GM18907 (cell line): ENCODE results near the gene RMI2.

Source experiments
- ATAC-seq: cut with Tn5 transposase; IDR thresholded peaks from one replicate; pipeline ENCODE4 v1.9.1; 2021; ENCODE audit warnings: mild to moderate bottlenecking, moderate library complexity; ENCODE audit not compliant: unreplicated experiment

Gene RMI2

DNA sequence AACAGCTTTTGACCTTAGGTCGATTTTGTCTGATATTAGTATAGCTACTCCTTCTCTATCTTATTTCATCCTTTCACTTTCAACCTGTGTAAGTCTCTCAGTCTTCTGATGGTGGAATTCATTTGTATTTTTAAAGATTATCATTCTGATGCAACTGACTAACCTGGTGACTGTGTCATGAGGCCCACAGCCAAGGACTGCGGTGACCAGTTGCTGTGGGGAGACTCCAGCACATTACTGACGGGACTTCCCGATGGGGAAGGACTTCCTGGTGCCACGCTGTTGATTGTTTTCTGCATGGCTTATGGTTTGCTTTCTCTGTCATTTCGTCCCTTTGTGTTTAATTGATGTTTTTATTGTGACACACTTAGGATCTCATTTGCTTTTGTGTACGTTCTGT lies 34.2 kb downstream of the RMI2 start:
- peak; percentile 78 for ATAC-seq

DNA sequence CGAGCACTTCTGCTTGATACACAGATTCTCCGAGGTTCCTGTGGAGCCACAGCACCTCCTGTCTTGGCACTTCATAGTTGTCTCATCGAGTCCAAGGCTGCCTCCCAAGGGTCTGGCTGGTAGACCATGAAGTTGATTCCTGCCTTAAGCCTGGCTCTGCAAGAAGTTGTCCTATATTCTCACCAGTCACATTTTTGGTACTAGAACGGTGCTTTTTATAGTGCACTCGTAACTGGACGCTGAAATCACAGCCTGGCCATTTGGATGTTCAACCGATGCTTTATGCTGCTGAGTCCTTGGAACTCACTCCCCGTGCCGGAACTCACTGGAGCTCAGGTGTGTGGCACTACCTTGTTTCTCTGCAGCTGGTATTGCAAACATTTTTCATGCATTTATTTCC lies 35.6 kb downstream of the RMI2 start:
- ATAC-seq: no peak

GRCh38 chr16:11383481-11384183 lies 38.4 kb downstream of the RMI2 start:
- no peak for ATAC-seq

DNA sequence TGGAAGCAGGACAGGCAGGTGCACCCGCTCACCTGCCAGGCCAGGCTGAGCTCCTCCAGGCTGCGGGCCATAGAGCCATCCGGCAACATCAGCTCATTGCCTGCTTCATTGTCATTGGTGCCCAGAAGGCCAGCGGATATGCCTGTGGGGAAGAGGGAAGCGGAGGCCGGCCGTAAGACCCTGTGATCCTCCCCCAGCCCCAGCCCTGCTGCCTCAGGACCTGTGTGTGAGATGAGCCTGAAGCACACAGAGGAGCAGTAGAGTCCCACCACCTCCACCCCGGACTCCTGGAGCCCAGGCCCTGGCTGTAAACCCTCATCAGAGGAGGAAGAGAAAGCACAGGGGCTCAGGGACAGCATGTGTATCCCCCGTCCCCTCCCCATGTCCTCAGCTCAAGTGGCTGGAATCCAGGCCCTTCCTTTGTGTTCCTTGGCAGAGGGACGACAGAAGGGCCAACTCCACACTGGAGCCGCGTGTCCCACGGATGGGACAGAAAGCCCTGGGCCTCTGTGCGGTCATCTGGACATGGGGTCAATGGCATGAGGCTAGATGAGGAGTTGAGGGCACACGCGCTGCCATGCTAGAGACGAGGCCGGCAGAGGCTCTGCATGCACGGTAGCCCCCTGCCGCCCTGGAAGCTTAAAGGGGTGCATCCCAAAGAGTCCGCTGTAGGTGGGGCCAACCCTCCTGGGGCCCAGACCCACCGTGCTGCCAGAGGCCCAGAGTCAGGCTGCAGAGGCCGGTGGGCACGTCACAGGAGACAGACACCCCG lies 39.1 kb downstream of the RMI2 start:
- ATAC-seq: no peak

DNA sequence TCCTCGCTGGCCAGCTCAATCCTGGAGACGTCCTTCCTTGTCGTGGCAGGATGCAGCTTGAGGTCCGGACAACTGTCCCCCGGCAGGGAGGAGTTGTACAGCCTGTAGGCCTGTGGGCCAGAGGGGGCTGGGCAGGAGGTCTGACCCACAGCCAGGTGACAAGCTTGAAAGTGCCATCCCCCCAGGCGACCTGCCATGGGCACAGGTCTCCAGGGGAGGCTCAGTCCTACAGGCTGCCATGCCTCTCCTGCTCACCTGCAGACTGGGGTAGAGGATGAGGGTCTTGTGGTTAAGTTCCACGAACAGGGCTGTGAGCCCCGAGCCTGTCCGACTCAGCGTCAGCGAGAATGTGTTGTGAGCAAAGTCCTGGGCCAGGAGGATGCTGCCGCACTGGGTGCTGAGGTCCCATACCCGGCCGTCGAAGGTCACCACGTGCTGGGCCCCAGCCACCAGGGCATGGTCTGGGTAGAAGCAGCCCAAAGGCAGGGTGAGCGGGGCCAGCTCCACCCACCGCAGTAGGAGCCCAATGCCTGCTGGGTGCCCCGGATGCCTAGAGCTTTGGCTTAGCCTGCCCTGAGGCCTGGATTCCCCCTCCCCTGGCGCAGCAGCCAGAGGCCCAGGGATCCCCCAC lies 39.8 kb downstream of the RMI2 start:
- no peak for ATAC-seq

DNA sequence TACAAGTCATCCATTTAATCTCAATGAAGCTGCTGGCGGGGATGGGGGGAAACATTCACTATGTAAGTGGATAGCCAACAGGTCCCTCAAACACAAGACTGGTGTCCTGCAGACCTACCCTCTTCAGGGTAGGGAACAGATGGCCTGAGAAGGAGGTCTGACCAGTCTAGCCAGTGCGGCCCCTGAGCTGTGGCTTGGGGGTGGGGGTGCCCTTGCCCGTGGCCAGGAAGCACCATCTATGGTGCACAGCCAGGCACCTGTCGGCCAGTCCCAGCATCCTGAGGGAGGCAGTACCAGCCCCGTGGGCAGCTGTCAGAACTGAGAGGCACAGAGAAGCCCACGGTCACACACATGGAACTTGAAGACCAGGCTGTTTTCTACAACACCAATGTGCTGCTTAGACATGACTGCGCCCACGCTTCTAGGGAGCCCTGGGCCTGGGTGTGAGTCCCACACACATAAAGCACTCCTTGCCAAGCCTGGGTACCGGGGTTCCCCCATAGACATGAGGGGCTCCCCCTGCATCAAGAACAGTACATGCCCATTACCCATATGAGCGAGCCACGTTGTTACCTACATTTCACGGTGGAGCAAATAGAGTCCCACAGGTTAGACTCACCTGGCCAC lies 40.9 kb downstream of the RMI2 start:
- no peak for ATAC-seq

DNA sequence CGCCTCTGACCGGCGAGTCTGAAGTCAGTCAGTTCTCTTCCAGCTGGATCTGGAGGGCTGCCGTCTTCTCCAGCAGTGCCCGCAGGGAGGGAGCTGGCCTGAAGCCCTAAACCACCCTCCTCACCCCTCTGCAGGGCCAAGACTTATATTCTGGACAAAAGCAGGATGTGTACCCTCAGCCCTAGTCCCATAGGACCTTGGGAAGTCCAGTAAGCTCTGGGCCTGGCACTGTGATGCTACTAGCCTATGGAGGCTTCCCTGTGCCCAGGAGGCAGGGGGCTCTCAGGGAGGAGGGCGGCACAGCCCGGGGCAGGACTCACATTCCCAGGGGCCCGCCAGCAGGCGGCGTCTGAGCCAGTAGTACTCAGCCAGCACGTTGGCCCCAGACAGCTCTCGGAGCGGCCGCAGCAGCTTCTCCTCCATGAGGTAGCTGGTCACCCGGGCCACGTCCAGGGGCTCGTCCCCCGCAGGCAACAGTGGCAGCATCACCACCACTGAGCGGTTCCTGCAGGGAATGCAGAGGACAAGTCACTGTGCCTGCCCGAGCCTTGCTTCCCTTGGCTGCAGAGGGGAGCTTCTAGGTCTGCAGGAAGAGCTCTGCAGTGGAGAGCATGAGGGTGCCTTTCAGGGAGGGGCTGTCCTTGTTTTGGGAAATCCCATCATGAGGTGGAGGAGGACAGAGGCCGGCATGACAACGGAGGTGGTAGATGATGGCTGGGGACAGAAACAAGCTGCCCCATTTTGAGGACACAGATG lies 41.7 kb downstream of the RMI2 start:
- ATAC-seq: no peak

DNA sequence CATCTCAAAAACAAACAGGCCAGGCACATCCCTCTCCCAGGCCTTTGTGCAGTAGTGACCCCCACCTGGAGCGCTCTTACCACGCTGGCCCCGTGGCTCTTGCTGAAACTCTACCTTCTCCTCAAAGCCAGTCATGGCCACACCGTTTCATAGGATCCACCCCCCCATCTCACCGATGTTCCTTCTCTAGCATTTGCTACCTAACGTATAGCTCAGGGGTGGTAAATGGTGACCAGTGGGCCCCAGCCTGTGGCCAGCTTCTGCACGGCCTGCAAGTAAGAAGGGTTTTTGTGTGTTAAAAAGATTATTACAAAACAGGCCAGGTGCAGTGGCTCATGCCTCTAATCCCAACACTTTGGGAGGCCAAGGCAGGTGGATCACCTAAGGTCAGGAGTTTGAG lies 43.8 kb downstream of the RMI2 start:
- ATAC-seq: no peak

DNA sequence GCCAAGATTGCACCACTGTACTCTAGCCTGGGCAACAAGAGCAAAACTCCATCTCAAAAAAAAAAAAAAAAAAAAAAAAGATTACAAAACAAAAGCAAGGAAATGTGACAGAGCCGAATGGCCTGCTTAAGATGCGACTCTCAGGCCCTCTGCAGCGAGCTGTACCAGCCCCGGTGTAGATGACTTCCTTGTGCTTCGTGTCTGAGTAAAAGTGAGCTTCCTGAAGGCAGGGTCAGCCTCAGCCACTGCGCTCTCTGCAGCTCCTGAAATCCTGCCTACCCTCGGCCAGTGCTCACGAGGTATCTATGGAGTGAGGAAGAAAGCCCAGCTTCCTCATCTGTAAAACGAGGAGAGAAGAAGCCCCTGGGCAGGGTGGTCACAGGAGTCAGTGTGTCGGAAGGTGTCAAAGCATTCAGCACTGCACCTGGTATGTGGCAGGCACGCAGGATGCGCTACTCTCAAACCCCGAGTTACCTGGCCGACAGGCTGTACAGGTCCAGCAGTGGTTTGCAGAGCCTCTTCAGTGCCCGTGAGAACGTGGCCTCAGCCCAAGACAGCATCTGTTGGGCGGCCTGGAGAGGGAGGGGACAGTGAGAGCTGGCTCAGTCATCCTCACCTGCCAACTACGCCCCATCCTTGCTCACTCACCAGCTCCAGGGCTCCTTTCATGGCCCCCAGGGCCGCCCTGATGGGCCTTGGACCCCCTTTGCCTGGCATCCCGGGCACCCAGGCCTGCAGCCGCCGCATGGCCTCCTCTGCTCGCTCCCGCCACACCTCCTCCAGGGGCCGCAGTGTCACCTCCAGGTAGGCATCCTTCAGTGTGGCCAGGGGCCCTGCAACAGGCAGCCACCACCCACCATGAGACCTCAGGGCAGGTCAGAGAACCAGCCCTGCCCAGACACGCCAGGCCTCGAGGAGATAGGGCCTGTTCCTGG lies 44.6 kb downstream of the RMI2 start:
- no peak for ATAC-seq

- ATAC-seq: no peak
Observed at GRCh38 chr16:11390573-11391495, 45.6 kb downstream of the RMI2 start.

DNA sequence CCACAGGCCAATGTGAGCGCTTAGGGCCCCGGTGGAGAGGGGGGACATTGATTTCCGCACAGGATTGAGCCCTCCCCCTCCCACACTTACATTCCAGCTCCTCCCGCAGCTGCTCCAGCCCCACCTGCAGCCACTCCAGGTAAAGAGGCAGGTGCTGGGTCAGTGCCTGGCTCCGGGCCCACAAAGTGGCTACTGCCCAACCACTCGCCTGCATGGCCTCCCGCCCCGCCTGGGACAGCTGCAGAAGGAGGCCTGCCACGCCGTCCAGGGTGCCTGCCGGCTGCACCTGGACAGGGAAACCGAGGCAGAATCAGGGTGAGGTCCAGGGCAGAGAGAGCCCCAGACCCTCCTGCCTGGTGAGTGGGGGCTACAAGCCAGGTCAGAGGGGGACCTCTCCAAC lies 46.3 kb downstream of the RMI2 start:
- ATAC-seq: no peak

- no peak for ATAC-seq
Observed at GRCh38 chr16:11392041-11392581, 46.9 kb downstream of the RMI2 start.

- ATAC-seq: no peak
Observed at GRCh38 chr16:11393366-11393765, 48.1 kb downstream of the RMI2 start.

GRCh38 chr16:11393861-11394592 lies 48.8 kb downstream of the RMI2 start:
- ATAC-seq: no peak

- no peak for ATAC-seq
Observed at GRCh38 chr16:11394593-11394960, 49.3 kb downstream of the RMI2 start.

DNA sequence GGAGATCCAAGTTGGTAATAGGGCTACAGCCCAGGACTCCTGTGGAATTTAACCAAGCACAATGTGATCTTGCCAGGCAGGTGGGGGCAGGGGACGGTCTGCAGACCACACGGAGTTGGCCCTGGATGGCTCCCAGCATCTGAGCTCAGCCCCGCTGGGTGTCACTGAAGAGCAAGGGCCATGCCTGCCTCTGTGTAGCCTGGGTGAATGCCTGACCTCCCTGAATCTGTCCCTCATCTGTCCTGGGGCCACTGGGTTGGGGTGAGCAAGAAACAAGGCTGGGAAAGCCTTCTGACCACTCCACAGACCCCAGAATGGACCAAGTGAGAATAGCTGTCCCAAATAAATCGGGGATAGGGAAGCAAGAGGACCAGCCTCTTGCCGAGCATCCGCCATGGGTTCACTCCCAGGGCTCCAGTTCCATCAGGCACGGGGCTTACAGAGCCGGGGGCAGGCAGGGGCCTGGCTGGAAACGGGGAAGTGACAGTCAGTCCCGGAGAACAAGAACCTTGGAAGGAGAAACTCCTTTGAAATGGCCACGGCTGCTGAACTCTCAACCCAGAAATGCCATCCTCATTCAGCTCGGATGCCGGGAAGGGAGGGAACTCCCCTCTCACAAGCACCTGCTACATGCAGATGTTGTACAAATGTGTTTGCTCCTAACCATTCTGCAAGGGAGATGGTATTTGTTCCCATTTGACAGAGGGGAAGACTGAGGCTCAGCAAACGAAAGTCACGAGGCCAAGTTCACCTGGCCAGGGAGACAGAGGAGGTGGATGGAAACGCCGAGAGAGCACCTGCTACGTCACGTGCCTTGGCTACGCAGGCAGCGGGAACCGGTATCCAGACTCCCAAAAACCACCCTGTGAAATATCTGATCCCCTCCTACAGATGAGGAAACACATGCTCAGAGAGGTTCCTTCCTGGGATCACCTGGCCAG lies 50.0 kb downstream of the RMI2 start:
- ATAC-seq: no peak

GRCh38 chr16:11395949-11396240 lies 50.6 kb downstream of the RMI2 start:
- no peak for ATAC-seq
